Neural progenitor cell (in vitro differentiated cells): ENCODE measurements around the gene CSHL1. TPM values are rescaled to one million over a fixed set of nuclear protein-coding genes. Genes with fewer than 3 reads are reported as not detected.
A peak's percentile ranks its signal among the peaks of the same experiment; 100 is the strongest.
"Not testable (repeated sequence)": the region's sequence is repeated elsewhere in the genome, so short reads cannot be mapped to it uniquely, and the experiment has no call there.

Experiments used
- DNase-seq: peaks from one replicate; pipeline ENCODE4 v3.0.0-alpha.2; 2016; ENCODE audit warnings: low spot score
- H2AFZ ChIP-seq: fragments of 200-600 bp; sonication (generic); replicated peaks from 2 replicates; pipeline ENCODE4 v1.6.1; 2016; ENCODE audit warnings: antibody characterized with exemption
- H3F3A ChIP-seq: fragments of 200-600 bp; sonication (generic); 2 replicates; pipeline ENCODE4 v1.6.1; 2016; ENCODE audit warnings: antibody characterized with exemption, low read depth
- H3K27ac ChIP-seq: fragments of 200-600 bp; sonication (generic); 2 replicates; pipeline ENCODE4 v1.5.1; 2016; ENCODE audit warnings: mild to moderate bottlenecking
- H3K27me3 ChIP-seq: fragments of 200-600 bp; sonication (generic); 2 replicates; pipeline ENCODE4 v1.6.1; 2016; ENCODE audit warnings: mild to moderate bottlenecking, moderate library complexity
- H3K36me3 ChIP-seq: fragments of 200-600 bp; sonication (generic); 2 replicates; pipeline ENCODE4 v1.5.1; 2016
- H3K4me1 ChIP-seq: fragments of 200-600 bp; sonication (generic); 2 replicates; pipeline ENCODE4 v1.6.1; 2016; ENCODE audit warnings: mixed run types
- H3K4me2 ChIP-seq: fragments of 200-600 bp; sonication (generic); 2 replicates; pipeline ENCODE4 v1.6.1; 2016
- H3K4me3 ChIP-seq: fragments of 200-600 bp; sonication (generic); 2 replicates; pipeline ENCODE4 v1.5.1; 2016
- H3K79me2 ChIP-seq: fragments of 200-600 bp; sonication (generic); 2 replicates; pipeline ENCODE4 v1.6.1; 2016; ENCODE audit warnings: low read depth
- H3K9ac ChIP-seq: fragments of 200-600 bp; sonication (generic); 2 replicates; pipeline ENCODE4 v1.6.1; 2016
- H3K9me3 ChIP-seq: fragments of 200-600 bp; sonication (generic); 2 replicates; pipeline ENCODE4 v1.5.1; 2016; ENCODE audit warnings: low read depth
- H4K20me1 ChIP-seq: fragments of 200-600 bp; sonication (generic); 2 replicates; pipeline ENCODE4 v1.6.1; 2016; ENCODE audit warnings: low read depth
- H3K27ac Mint-ChIP-seq: 3 replicates; pipeline ENCODE4 v1.8.0; 2021; ENCODE audit warnings: mixed read lengths
- H3K27me3 Mint-ChIP-seq: 2 replicates; pipeline ENCODE4 v1.8.0; 2022; ENCODE audit warnings: low read depth, mild to moderate bottlenecking, inconsistent platforms, moderate library complexity, mixed read lengths; ENCODE audit not compliant: insufficient read depth
- H3K36me3 Mint-ChIP-seq: 3 replicates; pipeline ENCODE4 v1.8.0; 2021; ENCODE audit warnings: mixed read lengths
- H3K4me1 Mint-ChIP-seq: 3 replicates; pipeline ENCODE4 v1.8.0; 2021; ENCODE audit warnings: mixed read lengths
- H3K4me3 Mint-ChIP-seq: 3 replicates; pipeline ENCODE4 v1.8.0; 2021; ENCODE audit warnings: mild to moderate bottlenecking, moderate library complexity, mixed read lengths
- H3K9me3 Mint-ChIP-seq: 3 replicates; pipeline ENCODE4 v1.8.0; 2020; ENCODE audit warnings: mixed read lengths
- CTCF ChIP-seq: fragments of 200-600 bp; sonication (generic); IDR thresholded peaks from 2 replicates; pipeline ENCODE4 v1.5.1; 2017; ENCODE audit warnings: antibody characterized with exemption, mild to moderate bottlenecking
- total RNA-seq: library from RNA; depleted of rRNA; stranded (reverse); fragments of >200 nt; gene quantifications from 2 replicates; pipeline ENCODE4 v1.2.3, GENCODE V29; 2015; ENCODE audit warnings: low replicate concordance

CSHL1 gene
- total RNA-seq, 1 donor from 2014 or later = not detected

- not testable (repeated sequence) for H3K9me3 Mint-ChIP-seq, H3K4me1 Mint-ChIP-seq
These were observed 16.2 kb downstream of the CSHL1 start for GRCh38 chr17:63894821-63895220.

GRCh38 chr17:63894021-63894420 lies 17.0 kb downstream of the CSHL1 start:
- not testable (repeated sequence) for H2AFZ ChIP-seq, H3K4me3 ChIP-seq, DNase-seq, H3K4me1 Mint-ChIP-seq, H3K27ac Mint-ChIP-seq, H3K9ac ChIP-seq, H3K27me3 ChIP-seq, H3K4me1 ChIP-seq, H3K4me3 Mint-ChIP-seq, H3K9me3 Mint-ChIP-seq, H3K4me2 ChIP-seq, H3K27ac ChIP-seq, H3K79me2 ChIP-seq, H3K36me3 Mint-ChIP-seq, H3K36me3 ChIP-seq, H3K9me3 ChIP-seq, H3F3A ChIP-seq, H3K27me3 Mint-ChIP-seq, H4K20me1 ChIP-seq

More at GRCh38 chr17:63894821-63895220, 16.2 kb downstream of the CSHL1 start:
- H3K4me3 ChIP-seq, H3F3A ChIP-seq, H3K27ac Mint-ChIP-seq, H3K27ac ChIP-seq, H3K36me3 Mint-ChIP-seq, H3K27me3 Mint-ChIP-seq, H3K4me3 Mint-ChIP-seq, H3K4me2 ChIP-seq, H3K79me2 ChIP-seq, H3K36me3 ChIP-seq, H3K4me1 ChIP-seq, H3K27me3 ChIP-seq, H2AFZ ChIP-seq, H4K20me1 ChIP-seq, H3K9ac ChIP-seq, H3K9me3 ChIP-seq, DNase-seq: not testable (repeated sequence)

GRCh38 chr17:63892316-63893037 lies 18.6 kb downstream of the CSHL1 start:
- not testable (repeated sequence) for H3F3A ChIP-seq, H3K27ac Mint-ChIP-seq, H3K4me1 Mint-ChIP-seq, H4K20me1 ChIP-seq, H3K27me3 Mint-ChIP-seq, H3K27ac ChIP-seq, H3K27me3 ChIP-seq, H3K36me3 ChIP-seq, H3K9ac ChIP-seq, H3K4me3 ChIP-seq, H2AFZ ChIP-seq, H3K4me1 ChIP-seq, H3K36me3 Mint-ChIP-seq, H3K9me3 Mint-ChIP-seq, H3K4me3 Mint-ChIP-seq, H3K9me3 ChIP-seq, H3K79me2 ChIP-seq, H3K4me2 ChIP-seq
- peak; percentile 60 for TF ChIP-seq CTCF
- DNase-seq = peak; percentile 58

GRCh38 chr17:63889026-63889848 lies 21.8 kb downstream of the CSHL1 start:
- H3K4me2 ChIP-seq, H3K27ac ChIP-seq, H2AFZ ChIP-seq, H3K4me3 ChIP-seq, H3K4me1 Mint-ChIP-seq, H3K4me1 ChIP-seq, H3F3A ChIP-seq, H3K9me3 Mint-ChIP-seq, H3K27me3 ChIP-seq, H3K9me3 ChIP-seq, H3K79me2 ChIP-seq, H3K36me3 Mint-ChIP-seq, H3K27me3 Mint-ChIP-seq, H4K20me1 ChIP-seq, H3K36me3 ChIP-seq, H3K9ac ChIP-seq, H3K4me3 Mint-ChIP-seq: not testable (repeated sequence)
- peak overlapping the region; percentile 69 for H3K27ac Mint-ChIP-seq
- TF ChIP-seq CTCF = peak; percentile 52
- peak; percentile 63 for DNase-seq

GRCh38 chr17:63885119-63885518 lies 25.9 kb downstream of the CSHL1 start:
- not testable (repeated sequence) for H3K27ac ChIP-seq, H2AFZ ChIP-seq, H3K9me3 Mint-ChIP-seq, H3K36me3 Mint-ChIP-seq, H3K4me2 ChIP-seq, H3K4me1 Mint-ChIP-seq, H3K4me3 ChIP-seq, H3K27me3 Mint-ChIP-seq, H3K4me3 Mint-ChIP-seq, H3K9ac ChIP-seq, H3K36me3 ChIP-seq, DNase-seq, H3K9me3 ChIP-seq, H4K20me1 ChIP-seq, H3K27me3 ChIP-seq, H3K79me2 ChIP-seq, H3K4me1 ChIP-seq, H3K27ac Mint-ChIP-seq, H3F3A ChIP-seq

GRCh38 chr17:63882626-63883126 lies 28.4 kb downstream of the CSHL1 start:
- not testable (repeated sequence) for H3K4me3 ChIP-seq, H3K4me3 Mint-ChIP-seq, H3K4me1 Mint-ChIP-seq, H3K9me3 Mint-ChIP-seq, H3K36me3 Mint-ChIP-seq, H4K20me1 ChIP-seq, H3K4me1 ChIP-seq, H3K36me3 ChIP-seq, H3K79me2 ChIP-seq, DNase-seq, H3K27me3 ChIP-seq, H3K27me3 Mint-ChIP-seq, H3K27ac Mint-ChIP-seq, H3K9me3 ChIP-seq, H3F3A ChIP-seq, H3K9ac ChIP-seq, H3K4me2 ChIP-seq, H2AFZ ChIP-seq, H3K27ac ChIP-seq
